Activated CD8-positive, alpha-beta memory T cell treated with anti-CD3 and anti-CD28 coated beads, Interleukin-2, amount 50 U/mL, for 24 hours (primary cell): ENCODE measurements around the gene PTPRG.

Experiments used
- DNase-seq: peaks from one replicate; pipeline ENCODE4 v3.0.0-alpha.2; 2020; ENCODE audit errors: extremely low read depth

The PTPRG gene

GRCh38 chr3:61960976-61961375, 399.6 kb downstream of the PTPRG start:
- no peak for DNase-seq

- DNase-seq = no peak
These were observed 400.5 kb downstream of the PTPRG start for GRCh38 chr3:61961900-61962299.

- no peak for DNase-seq
These were observed 403.2 kb downstream of the PTPRG start for GRCh38 chr3:61964566-61964965.

GRCh38 chr3:61965770-61966131, 404.4 kb downstream of the PTPRG start:
- no peak for DNase-seq

GRCh38 chr3:61966200-61966599, 404.8 kb downstream of the PTPRG start:
- DNase-seq = no peak

GRCh38 chr3:61967019-61967418, 405.6 kb downstream of the PTPRG start:
- no peak for DNase-seq

GRCh38 chr3:61967937-61968336, 406.6 kb downstream of the PTPRG start:
- DNase-seq = no peak

GRCh38 chr3:61974662-61975061, 413.3 kb downstream of the PTPRG start:
- DNase-seq = no peak

GRCh38 chr3:61975199-61975598, 413.8 kb downstream of the PTPRG start:
- no peak for DNase-seq

- DNase-seq = no peak
These were observed 414.6 kb downstream of the PTPRG start for GRCh38 chr3:61975936-61976335.

- no peak for DNase-seq
These were observed 417.4 kb downstream of the PTPRG start for GRCh38 chr3:61978460-61979419.

- DNase-seq = no peak
These were observed 418.3 kb downstream of the PTPRG start for GRCh38 chr3:61979638-61980037.

GRCh38 chr3:61980041-61980440, 418.7 kb downstream of the PTPRG start:
- DNase-seq = no peak

GRCh38 chr3:61981060-61981459, 419.7 kb downstream of the PTPRG start:
- no peak for DNase-seq

- no peak for DNase-seq
These were observed 422.1 kb downstream of the PTPRG start for GRCh38 chr3:61983479-61983878.

- DNase-seq = no peak
These were observed 423.6 kb downstream of the PTPRG start for GRCh38 chr3:61985020-61985419.

- no peak for DNase-seq
These were observed 425.1 kb downstream of the PTPRG start for GRCh38 chr3:61986473-61986872.

GRCh38 chr3:61989681-61990080, 428.3 kb downstream of the PTPRG start:
- DNase-seq = no peak

GRCh38 chr3:61990327-61991027, 429.1 kb downstream of the PTPRG start:
- no peak for DNase-seq

- no peak for DNase-seq
These were observed 430.3 kb downstream of the PTPRG start for GRCh38 chr3:61991706-61992105.

GRCh38 chr3:61996366-61996765, 435.0 kb downstream of the PTPRG start:
- no peak for DNase-seq

- no peak for DNase-seq
These were observed 435.7 kb downstream of the PTPRG start for GRCh38 chr3:61997101-61997500.

GRCh38 chr3:62003835-62004234, 442.5 kb downstream of the PTPRG start:
- DNase-seq = no peak
